ENCODE measurements around the gene KRCC1.

KRCC1 gene

DNA sequence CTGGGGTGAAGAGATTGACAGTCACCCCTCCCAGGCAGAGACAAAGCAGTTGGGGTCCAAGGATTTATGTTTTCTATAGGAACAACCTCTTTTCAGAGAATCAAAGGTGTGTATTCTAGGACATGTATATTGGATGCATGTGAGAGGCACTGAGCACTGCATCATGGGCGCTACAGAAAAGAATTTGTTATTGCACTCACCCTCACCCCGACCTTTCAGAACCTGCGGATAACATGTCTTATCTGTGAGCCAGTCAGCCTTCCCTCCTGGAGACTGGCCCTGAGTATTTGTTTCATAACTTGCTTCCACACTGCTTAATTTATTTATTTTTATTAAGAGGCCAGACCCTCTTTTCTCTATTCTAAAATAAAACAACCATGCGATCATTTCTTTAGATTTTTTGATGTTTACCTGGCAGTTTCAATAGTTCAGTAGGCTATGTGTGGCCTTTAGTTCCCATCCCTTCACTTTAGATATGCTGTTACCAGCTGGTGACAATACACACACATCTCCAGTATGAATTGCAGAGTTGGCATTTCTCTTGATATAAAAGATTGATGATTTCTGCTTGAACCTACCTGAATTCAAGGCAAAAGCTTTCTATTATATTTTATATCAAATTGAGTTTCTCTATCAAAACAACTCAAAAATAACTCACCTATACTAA is 42.4 kb upstream of the KRCC1 start:
- Histone ChIP-seq H3K36me3 (ENCODE audit: control insufficient read depth, insufficient read depth, low read length) (no peaks in the 10 kb centered on the region), H3K27me3 (ENCODE audit: control insufficient read depth, insufficient read depth, low read length) (no peaks in the 10 kb centered on the region), H3K79me2 (no peaks in the 10 kb centered on the region), H3K4me1 (no peaks in the 10 kb centered on the region), H3K9me3 (ENCODE audit: control insufficient read depth, low read length) (no peaks in the 10 kb centered on the region), H3K4me2 (ENCODE audit: low read length) (no peak overlapping the region), H3K27ac (no peak overlapping the region), H3K9ac (no peak overlapping the region), H2AFZ (no peak overlapping the region), H3K4me3 (ENCODE audit: low read depth, low read length) (no peak overlapping the region)
- TF ChIP-seq, protein P1, sequence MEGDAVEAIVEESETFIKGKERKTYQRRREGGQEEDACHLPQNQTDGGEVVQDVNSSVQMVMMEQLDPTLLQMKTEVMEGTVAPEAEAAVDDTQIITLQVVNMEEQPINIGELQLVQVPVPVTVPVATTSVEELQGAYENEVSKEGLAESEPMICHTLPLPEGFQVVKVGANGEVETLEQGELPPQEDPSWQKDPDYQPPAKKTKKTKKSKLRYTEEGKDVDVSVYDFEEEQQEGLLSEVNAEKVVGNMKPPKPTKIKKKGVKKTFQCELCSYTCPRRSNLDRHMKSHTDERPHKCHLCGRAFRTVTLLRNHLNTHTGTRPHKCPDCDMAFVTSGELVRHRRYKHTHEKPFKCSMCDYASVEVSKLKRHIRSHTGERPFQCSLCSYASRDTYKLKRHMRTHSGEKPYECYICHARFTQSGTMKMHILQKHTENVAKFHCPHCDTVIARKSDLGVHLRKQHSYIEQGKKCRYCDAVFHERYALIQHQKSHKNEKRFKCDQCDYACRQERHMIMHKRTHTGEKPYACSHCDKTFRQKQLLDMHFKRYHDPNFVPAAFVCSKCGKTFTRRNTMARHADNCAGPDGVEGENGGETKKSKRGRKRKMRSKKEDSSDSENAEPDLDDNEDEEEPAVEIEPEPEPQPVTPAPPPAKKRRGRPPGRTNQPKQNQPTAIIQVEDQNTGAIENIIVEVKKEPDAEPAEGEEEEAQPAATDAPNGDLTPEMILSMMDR (IDR thresholded peaks at IDR 0.05): no peak

- no peak overlapping the region for H3K4me3 ChIP-seq (ENCODE audit: low read depth, low read length)
- H3K4me1 ChIP-seq: no peaks in the 10 kb centered on the region
- H3K4me2 ChIP-seq (ENCODE audit: low read length): no peak overlapping the region
- no peaks in the 10 kb centered on the region for H3K79me2 ChIP-seq
- H3K9ac ChIP-seq: no peak overlapping the region
- H2AFZ ChIP-seq: no peak overlapping the region
- TF ChIP-seq, protein P1 (IDR thresholded peaks at IDR 0.05): no peak
- H3K9me3 ChIP-seq (ENCODE audit: control insufficient read depth, low read length): no peaks in the 10 kb centered on the region
- no peak overlapping the region for H3K27ac ChIP-seq
- H3K27me3 ChIP-seq (ENCODE audit: control insufficient read depth, insufficient read depth, low read length): no peaks in the 10 kb centered on the region
- no peaks in the 10 kb centered on the region for H3K36me3 ChIP-seq (ENCODE audit: control insufficient read depth, insufficient read depth, low read length)
These were observed 41.6 kb upstream of the KRCC1 start for GRCh38 chr2:88097192-88097591.

DNA sequence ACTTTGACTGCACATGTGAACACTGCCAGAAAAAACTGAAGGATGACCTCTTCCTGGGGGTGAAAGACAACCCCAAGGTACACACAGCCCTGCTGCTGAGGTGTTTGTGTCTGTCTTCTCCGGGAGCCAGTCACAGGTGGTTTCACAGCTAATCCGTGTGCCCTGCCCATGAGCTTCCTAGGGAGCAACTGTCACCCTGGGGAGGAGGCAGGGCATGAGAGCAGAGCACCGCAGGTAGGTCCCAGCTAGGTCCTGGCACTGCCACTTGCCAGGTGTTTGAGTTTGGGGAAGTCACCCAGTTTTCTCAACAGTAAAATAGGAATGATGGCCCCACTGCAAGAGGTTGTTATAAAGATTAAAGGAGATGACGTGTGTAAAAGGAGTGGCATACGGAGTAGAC is 41.1 kb upstream of the KRCC1 start:
- TF ChIP-seq, protein P1 (IDR thresholded peaks at IDR 0.05): no peak
- Histone ChIP-seq H3K9ac (no peak overlapping the region), H3K9me3 (ENCODE audit: control insufficient read depth, low read length) (no peaks in the 10 kb centered on the region), H3K36me3 (ENCODE audit: control insufficient read depth, insufficient read depth, low read length) (no peaks in the 10 kb centered on the region), H3K4me3 (ENCODE audit: low read depth, low read length) (no peak overlapping the region), H2AFZ (no peak overlapping the region), H3K27me3 (ENCODE audit: control insufficient read depth, insufficient read depth, low read length) (no peaks in the 10 kb centered on the region), H3K4me2 (ENCODE audit: low read length) (no peak overlapping the region), H3K4me1 (no peaks in the 10 kb centered on the region), H3K27ac (no peak overlapping the region), H3K79me2 (no peaks in the 10 kb centered on the region)

DNA sequence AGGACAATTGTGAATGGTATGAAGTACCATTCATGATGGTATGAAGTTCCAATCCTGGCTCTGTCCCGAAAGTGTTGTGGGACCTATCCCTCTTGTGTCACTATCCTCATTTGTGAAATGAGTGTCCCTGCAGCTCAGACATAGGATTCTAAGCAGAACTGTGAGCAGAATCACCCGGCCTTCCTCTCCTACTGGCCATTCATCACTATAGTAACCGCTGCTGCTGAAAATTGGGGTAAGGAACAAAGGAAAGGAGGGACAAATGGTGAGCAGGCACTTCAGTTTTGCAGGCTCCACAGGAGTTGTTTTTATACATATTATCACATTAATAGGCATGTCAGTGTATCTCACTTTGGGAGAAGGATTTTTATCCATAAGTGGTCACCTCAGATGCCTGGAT is 39.4 kb upstream of the KRCC1 start:
- no peak overlapping the region for H3K4me3 ChIP-seq (ENCODE audit: low read depth, low read length)
- no peaks in the 10 kb centered on the region for H3K27me3 ChIP-seq (ENCODE audit: control insufficient read depth, insufficient read depth, low read length)
- H3K4me1 ChIP-seq: no peaks in the 10 kb centered on the region
- H3K9me3 ChIP-seq (ENCODE audit: control insufficient read depth, low read length): no peaks in the 10 kb centered on the region
- H3K9ac ChIP-seq: no peak overlapping the region
- no peak overlapping the region for H3K27ac ChIP-seq
- H3K4me2 ChIP-seq (ENCODE audit: low read length): no peak overlapping the region
- no peaks in the 10 kb centered on the region for H3K36me3 ChIP-seq (ENCODE audit: control insufficient read depth, insufficient read depth, low read length)
- no peaks in the 10 kb centered on the region for H3K79me2 ChIP-seq
- TF ChIP-seq, protein P1 (IDR thresholded peaks at IDR 0.05): no peak
- no peak overlapping the region for H2AFZ ChIP-seq

DNA sequence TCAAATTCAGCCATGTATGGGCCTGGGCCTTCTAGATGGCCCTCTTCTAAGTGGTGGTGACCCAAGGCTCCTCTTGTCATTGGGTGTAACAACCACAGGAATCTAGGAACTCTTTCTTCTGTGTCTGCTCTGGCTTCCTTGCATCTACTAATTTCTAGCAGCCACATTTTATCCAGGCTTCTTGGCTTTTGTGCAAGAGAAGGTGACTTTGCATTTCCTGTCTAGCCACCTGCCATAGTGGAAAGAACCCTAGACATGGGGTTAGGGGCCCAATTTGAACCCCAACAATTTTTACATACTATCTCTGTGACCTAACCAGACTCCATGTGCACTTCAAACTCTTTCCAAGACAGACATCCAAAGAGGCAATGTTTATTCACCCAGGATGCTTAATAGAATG is 37.2 kb upstream of the KRCC1 start:
- H3K79me2 ChIP-seq: no peaks in the 10 kb centered on the region
- no peak overlapping the region for H3K9ac ChIP-seq
- H3K27ac ChIP-seq: no peak overlapping the region
- H3K4me1 ChIP-seq: no peaks in the 10 kb centered on the region
- TF ChIP-seq, protein P1 (IDR thresholded peaks at IDR 0.05): no peak
- H3K27me3 ChIP-seq (ENCODE audit: control insufficient read depth, insufficient read depth, low read length): no peaks in the 10 kb centered on the region
- no peaks in the 10 kb centered on the region for H3K9me3 ChIP-seq (ENCODE audit: control insufficient read depth, low read length)
- H3K4me2 ChIP-seq (ENCODE audit: low read length): no peak overlapping the region
- H2AFZ ChIP-seq: no peak overlapping the region
- H3K4me3 ChIP-seq (ENCODE audit: low read depth, low read length): no peak overlapping the region
- H3K36me3 ChIP-seq (ENCODE audit: control insufficient read depth, insufficient read depth, low read length): no peaks in the 10 kb centered on the region
